Endothelial cell of umbilical vein (primary cell): ENCODE data around the gene TMEM121.
"Not testable (repeated sequence)": the region's sequence is repeated elsewhere in the genome, so short reads cannot be mapped to it uniquely, and the experiment has no call there.

ENCODE experiments used
- EZH2 ChIP-seq: IDR thresholded peaks from 2 replicates; pipeline ENCODE4 v1.6.1; 2012; ENCODE audit warnings: borderline replicate concordance, low read depth, mild to moderate bottlenecking, moderate library complexity, low read length, inconsistent platforms; ENCODE audit not compliant: severe bottlenecking
- FOS ChIP-seq: IDR thresholded peaks from 2 replicates; pipeline ENCODE4 v1.6.1; 2011; ENCODE audit warnings: mild to moderate bottlenecking, low read length, moderate library complexity, borderline replicate concordance; ENCODE audit not compliant: insufficient read depth
- MAX ChIP-seq: IDR thresholded peaks from 2 replicates; pipeline ENCODE4 v1.6.1; 2011; ENCODE audit not compliant: insufficient read depth, insufficient read length
- POLR2A ChIP-seq: IDR thresholded peaks from 2 replicates; pipeline ENCODE4 v1.6.1; 2012; ENCODE audit warnings: low read depth, mild to moderate bottlenecking, control low read depth, low read length
- POLR2AphosphoS5 ChIP-seq: IDR thresholded peaks from 2 replicates; pipeline ENCODE4 v1.6.1; 2012; ENCODE audit warnings: low read depth, mild to moderate bottlenecking, control low read depth, low read length, moderate library complexity; ENCODE audit not compliant: insufficient read depth
- TF ChIP-seq, protein P1 (sequence below), 2 donors: IDR thresholded peaks; 1 replicate in 1 of 2; 2 replicates in 1 of 2; pipeline ENCODE4 v1.5.1; 2011; ENCODE audit warnings: low read length in 2 of 2, mild to moderate bottlenecking in 2 of 2, moderate library complexity in 2 of 2, control low read depth in 1 of 2, inconsistent platforms in 1 of 2, low read depth in 1 of 2; ENCODE audit not compliant: insufficient read depth in 1 of 2; ENCODE audit errors: extremely low read depth in 1 of 2

DNA sequence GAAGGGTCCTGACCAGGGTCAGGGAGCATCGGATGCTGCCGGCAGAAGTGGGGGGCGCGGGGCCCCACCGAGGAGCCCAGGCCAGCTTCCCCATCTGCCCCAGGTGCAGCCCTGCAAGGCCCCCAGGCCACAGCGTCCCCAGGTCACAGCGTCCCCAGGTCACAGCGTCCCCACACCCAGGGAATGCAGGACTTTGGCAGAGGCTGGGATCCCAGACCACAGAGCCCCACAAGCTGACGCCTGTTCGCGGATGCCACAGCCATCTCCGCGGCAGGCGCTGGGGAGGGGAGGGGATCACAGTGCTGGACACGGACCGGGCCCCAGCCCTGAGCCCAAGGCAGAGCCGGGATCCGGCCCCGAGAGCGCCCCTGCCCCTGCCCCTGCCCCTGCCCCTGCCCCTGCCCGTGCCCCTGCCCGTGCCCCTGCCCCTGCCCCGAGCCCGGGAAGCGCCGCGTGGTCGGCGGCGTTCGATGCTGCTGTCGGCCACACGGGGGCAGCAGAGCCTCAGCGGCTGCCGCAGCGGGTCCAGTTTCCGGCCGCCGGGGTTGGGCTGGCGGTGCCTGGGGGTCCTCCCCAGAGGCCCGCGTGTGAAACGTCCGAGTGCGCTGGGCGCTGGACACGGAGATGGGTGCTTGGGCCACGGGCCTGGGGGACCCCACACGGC, 33.1 kb downstream of the TMEM121 start:
- TF ChIP-seq POLR2AphosphoS5, EZH2, POLR2A, FOS, MAX: not testable (repeated sequence)
- TF ChIP-seq, protein P1, sequence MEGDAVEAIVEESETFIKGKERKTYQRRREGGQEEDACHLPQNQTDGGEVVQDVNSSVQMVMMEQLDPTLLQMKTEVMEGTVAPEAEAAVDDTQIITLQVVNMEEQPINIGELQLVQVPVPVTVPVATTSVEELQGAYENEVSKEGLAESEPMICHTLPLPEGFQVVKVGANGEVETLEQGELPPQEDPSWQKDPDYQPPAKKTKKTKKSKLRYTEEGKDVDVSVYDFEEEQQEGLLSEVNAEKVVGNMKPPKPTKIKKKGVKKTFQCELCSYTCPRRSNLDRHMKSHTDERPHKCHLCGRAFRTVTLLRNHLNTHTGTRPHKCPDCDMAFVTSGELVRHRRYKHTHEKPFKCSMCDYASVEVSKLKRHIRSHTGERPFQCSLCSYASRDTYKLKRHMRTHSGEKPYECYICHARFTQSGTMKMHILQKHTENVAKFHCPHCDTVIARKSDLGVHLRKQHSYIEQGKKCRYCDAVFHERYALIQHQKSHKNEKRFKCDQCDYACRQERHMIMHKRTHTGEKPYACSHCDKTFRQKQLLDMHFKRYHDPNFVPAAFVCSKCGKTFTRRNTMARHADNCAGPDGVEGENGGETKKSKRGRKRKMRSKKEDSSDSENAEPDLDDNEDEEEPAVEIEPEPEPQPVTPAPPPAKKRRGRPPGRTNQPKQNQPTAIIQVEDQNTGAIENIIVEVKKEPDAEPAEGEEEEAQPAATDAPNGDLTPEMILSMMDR (IDR thresholded peaks at IDR 0.05; ENCODE audit: extremely low read depth in 1 of 2, insufficient read depth in 1 of 2, low read depth in 1 of 2, low read length in 2 of 2), result not testable (repeated sequence)
